HG03469 (cell line): ENCODE results near the gene SHMT2.

Experiments used
- ATAC-seq: cut with Tn5 transposase; IDR thresholded peaks from one replicate; pipeline ENCODE4 v1.9.1; 2021; ENCODE audit warnings: mild to moderate bottlenecking, moderate library complexity, moderate number of reproducible peaks; ENCODE audit not compliant: unreplicated experiment

The SHMT2 gene

GRCh38 chr12:57237932-57238853, 8.7 kb downstream of the SHMT2 start:
- no peak for ATAC-seq

- ATAC-seq = peak; percentile 52
Observed at GRCh38 chr12:57238854-57239554, 9.5 kb downstream of the SHMT2 start.

- no peak for ATAC-seq
Observed at GRCh38 chr12:57239587-57240065, 10.1 kb downstream of the SHMT2 start.

GRCh38 chr12:57240066-57240921, 10.8 kb downstream of the SHMT2 start:
- no peak for ATAC-seq

GRCh38 chr12:57240926-57241401, 11.5 kb downstream of the SHMT2 start:
- no peak for ATAC-seq

- no peak for ATAC-seq
Observed at GRCh38 chr12:57241402-57242310, 12.1 kb downstream of the SHMT2 start.

- no peak for ATAC-seq
Observed at GRCh38 chr12:57242329-57242690, 12.8 kb downstream of the SHMT2 start.

- ATAC-seq = no peak
Observed at GRCh38 chr12:57242691-57243454, 13.4 kb downstream of the SHMT2 start.

GRCh38 chr12:57243521-57244311, 14.2 kb downstream of the SHMT2 start:
- no peak for ATAC-seq

GRCh38 chr12:57244312-57244696, 14.8 kb downstream of the SHMT2 start:
- no peak for ATAC-seq

- no peak for ATAC-seq
Observed at GRCh38 chr12:57247041-57247440, 17.5 kb downstream of the SHMT2 start.

GRCh38 chr12:57248934-57249742, 19.6 kb downstream of the SHMT2 start:
- ATAC-seq = no peak

GRCh38 chr12:57250541-57250940, 21.0 kb downstream of the SHMT2 start:
- ATAC-seq = no peak

- ATAC-seq = no peak
Observed at GRCh38 chr12:57250956-57251355, 21.4 kb downstream of the SHMT2 start, which contains the start of gene STAC3. Gene STAC3 (minus strand): TSS chr12:57251187. CDS start chr12:57249636, 1,551 bp downstream.

GRCh38 chr12:57254506-57255280, 25.2 kb downstream of the SHMT2 start:
- ATAC-seq = no peak

- no peak for ATAC-seq
Observed at GRCh38 chr12:57255916-57256315, 26.4 kb downstream of the SHMT2 start.
